Osteoblast (primary cell): Measurements from ENCODE around the gene AZIN2. TPM values are rescaled to one million over a fixed set of nuclear protein-coding genes. Genes with fewer than 3 reads are reported as not detected.
A peak's percentile ranks its signal among the peaks of the same experiment; 100 is the strongest.

Experiments used
- DNase-seq: peaks from one replicate; pipeline ENCODE4 v3.0.0; 2011; ENCODE audit warnings: low spot score, mixed read lengths; ENCODE audit not compliant: insufficient read length; ENCODE audit errors: missing footprints
- H2AFZ ChIP-seq: 2 replicates; pipeline ENCODE4 v1.6.0; 2011; ENCODE audit warnings: mild to moderate bottlenecking, low read length
- H3K27ac ChIP-seq: 2 replicates; pipeline ENCODE4 v1.5.1; 2011; ENCODE audit warnings: mild to moderate bottlenecking, low read depth, low read length, moderate library complexity
- H3K27me3 ChIP-seq: 2 replicates; pipeline ENCODE4 v1.6.0; 2012; ENCODE audit warnings: mild to moderate bottlenecking, control low read depth, inconsistent platforms, low read length, moderate library complexity; ENCODE audit not compliant: insufficient read depth
- H3K36me3 ChIP-seq: 2 replicates; pipeline ENCODE4 v1.5.1; 2011; ENCODE audit warnings: mild to moderate bottlenecking, low read length, control low read depth, moderate library complexity; ENCODE audit not compliant: insufficient read depth
- H3K4me1 ChIP-seq: 2 replicates; pipeline ENCODE4 v1.5.1; 2011; ENCODE audit warnings: mild to moderate bottlenecking, low read length, control low read depth, moderate library complexity; ENCODE audit not compliant: insufficient read depth
- H3K4me2 ChIP-seq: 2 replicates; pipeline ENCODE4 v1.6.0; 2011; ENCODE audit warnings: mild to moderate bottlenecking, low read length; ENCODE audit not compliant: insufficient read depth
- H3K4me3 ChIP-seq: fragments of 200-600 bp; sonication (generic); 3 replicates; pipeline ENCODE4 v1.5.1; 2012; ENCODE audit warnings: mild to moderate bottlenecking, low read length, inconsistent platforms; ENCODE audit not compliant: insufficient read depth
- H3K79me2 ChIP-seq: 2 replicates; pipeline ENCODE4 v1.6.0; 2012; ENCODE audit warnings: mild to moderate bottlenecking, low read length, control low read depth, inconsistent platforms; ENCODE audit not compliant: insufficient read depth
- H3K9me3 ChIP-seq: 2 replicates; pipeline ENCODE4 v1.5.1; 2011; ENCODE audit warnings: low read depth, low read length, control low read depth
- H4K20me1 ChIP-seq: 2 replicates; pipeline ENCODE4 v1.6.0; 2012; ENCODE audit warnings: mild to moderate bottlenecking, low read length, control low read depth; ENCODE audit not compliant: insufficient read depth
- CTCF ChIP-seq: IDR thresholded peaks from 2 replicates; pipeline ENCODE4 v1.5.1; 2011; ENCODE audit warnings: mild to moderate bottlenecking, low read depth, low read length, moderate library complexity; ENCODE audit errors: extremely low read depth
- total RNA-seq: library from RNA; depleted of rRNA; stranded (reverse); fragments of >200 nt; gene quantifications from 2 replicates; pipeline ENCODE4 v1.2.3, GENCODE V29; 2012

AZIN2 gene
- total RNA-seq, 1 donor = 18.8 TPM

DNA sequence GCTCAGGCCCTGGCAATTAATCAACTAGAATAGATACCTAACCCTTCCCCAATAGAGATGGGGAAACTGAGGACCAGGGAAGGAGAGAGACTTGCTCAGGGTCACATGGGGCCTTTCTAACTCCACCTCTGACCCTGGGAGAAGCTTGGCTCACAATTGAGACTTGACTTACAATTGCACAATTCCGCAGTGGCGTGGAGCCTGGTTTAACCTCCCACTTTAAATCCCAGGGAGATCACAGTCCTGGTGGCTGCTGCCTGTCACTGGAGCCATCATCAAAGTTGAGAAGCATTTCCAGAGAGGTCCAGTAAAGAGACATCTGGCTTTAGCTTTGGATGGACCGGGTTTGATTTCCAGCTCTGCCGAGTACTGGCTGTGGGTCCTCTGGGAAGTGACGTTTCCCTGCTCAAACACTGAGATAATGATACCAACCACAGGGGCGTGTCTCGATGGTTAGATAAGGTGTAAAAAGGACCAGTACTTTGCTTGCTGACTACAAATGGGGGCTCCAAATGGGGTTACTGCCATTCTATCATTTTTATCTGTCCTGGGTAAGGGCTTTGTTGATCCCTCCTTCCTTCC, 61.6 kb downstream of the AZIN2 start:
- Histone ChIP-seq H3K4me3 (no peak overlapping the region), H3K4me2 (no peak overlapping the region), H3K27ac (peak overlapping the region; percentile 61), H4K20me1 (no peaks in the 10 kb centered on the region), H2AFZ (no peak overlapping the region), H3K79me2 (no peaks in the 10 kb centered on the region), H3K9me3 (no peaks in the 10 kb centered on the region), H3K4me1 (peaks cover 17% of the 10 kb centered on the region), H3K36me3 (peaks cover 5% of the 10 kb centered on the region), H3K27me3 (no peaks in the 10 kb centered on the region)
- DNase-seq = peak; percentile 55
- TF ChIP-seq CTCF = no peak

DNA sequence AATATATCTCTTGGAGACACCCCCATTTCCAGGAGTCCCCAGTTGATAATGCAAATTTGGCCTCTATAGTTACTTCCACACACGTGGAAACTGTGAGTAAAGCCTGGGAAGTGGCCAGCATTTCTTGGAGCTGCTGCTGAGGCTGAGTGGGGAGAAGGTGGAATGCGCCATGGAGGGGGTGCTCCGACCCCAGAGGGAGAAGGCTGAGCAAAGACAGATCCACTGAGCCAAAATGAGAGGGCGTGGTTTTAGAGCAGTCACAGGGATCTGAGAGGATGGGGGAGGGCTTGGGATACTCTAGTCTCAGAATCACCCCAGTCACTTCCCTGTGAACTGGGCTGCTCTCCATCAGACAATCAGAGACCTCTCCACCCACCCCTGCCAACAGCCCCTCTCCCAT, 62.2 kb downstream of the AZIN2 start:
- Histone ChIP-seq H3K36me3 (peaks cover 11% of the 10 kb centered on the region), H3K4me2 (peak overlapping the region; percentile 36), H4K20me1 (no peaks in the 10 kb centered on the region), H3K4me1 (peaks cover 17% of the 10 kb centered on the region), H3K9me3 (no peaks in the 10 kb centered on the region), H2AFZ (no peak overlapping the region), H3K79me2 (no peaks in the 10 kb centered on the region), H3K27me3 (no peaks in the 10 kb centered on the region), H3K27ac (peak overlapping the region; percentile 61), H3K4me3 (no peak overlapping the region)
- TF ChIP-seq CTCF = no peak
- peak; percentile 76 for DNase-seq

DNA sequence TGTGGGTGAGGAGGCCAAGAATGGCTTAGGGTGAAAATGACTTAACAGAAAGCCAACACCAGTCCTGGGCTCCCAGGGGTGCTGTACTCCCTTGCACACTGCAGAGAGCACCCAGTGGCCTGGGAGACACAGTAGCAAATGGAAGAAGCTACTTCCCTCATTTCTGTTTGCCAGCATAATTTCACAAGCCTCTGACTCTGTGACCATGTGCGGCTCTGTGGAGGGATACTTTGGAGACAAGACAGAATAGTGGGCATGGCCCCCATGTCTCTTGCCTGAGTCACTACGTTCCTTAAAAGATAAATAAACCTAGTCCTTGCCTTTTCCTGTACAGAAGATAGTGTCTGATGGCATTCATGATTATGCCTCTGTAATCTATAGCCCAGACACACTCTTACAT, 62.7 kb downstream of the AZIN2 start:
- Histone ChIP-seq H3K9me3 (no peaks in the 10 kb centered on the region), H3K27me3 (no peaks in the 10 kb centered on the region), H3K27ac (peak overlapping the region; percentile 61), H3K36me3 (peaks cover 12% of the 10 kb centered on the region), H4K20me1 (no peaks in the 10 kb centered on the region), H3K4me3 (no peak overlapping the region), H3K79me2 (no peaks in the 10 kb centered on the region), H3K4me2 (peak overlapping the region; percentile 36), H2AFZ (no peak overlapping the region), H3K4me1 (peaks cover 17% of the 10 kb centered on the region)
- peak; percentile 94 for DNase-seq
- TF ChIP-seq CTCF = no peak

DNA sequence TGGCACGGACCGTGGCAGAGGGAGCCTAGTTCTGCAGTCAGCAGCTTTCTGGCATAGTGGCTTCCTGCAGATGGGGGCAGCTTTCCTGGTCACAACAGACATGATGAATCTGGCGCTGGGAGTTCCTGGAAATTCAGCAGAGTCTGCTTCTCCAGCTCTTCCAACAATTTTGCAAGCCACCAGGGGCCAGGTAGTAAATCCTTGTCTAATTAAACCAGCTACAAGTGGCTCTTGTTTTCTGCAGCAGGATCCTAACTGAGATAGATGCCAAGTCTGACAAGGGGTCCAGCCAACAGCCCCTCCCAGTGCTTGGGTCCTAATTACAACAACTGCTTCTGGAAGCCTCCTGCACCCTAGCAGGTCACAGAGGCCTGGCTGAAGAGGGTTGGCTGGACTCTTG, 65.0 kb downstream of the AZIN2 start:
- DNase-seq = peak; percentile 56
- Histone ChIP-seq H3K4me1 (peaks cover 17% of the 10 kb centered on the region), H3K4me2 (no peak overlapping the region), H3K9me3 (no peaks in the 10 kb centered on the region), H3K79me2 (no peaks in the 10 kb centered on the region), H4K20me1 (no peaks in the 10 kb centered on the region), H2AFZ (no peak overlapping the region), H3K36me3 (peaks cover 14% of the 10 kb centered on the region), H3K4me3 (no peak overlapping the region), H3K27ac (no peak overlapping the region), H3K27me3 (no peaks in the 10 kb centered on the region)
- no peak for TF ChIP-seq CTCF
